HG02571 (cell line): Measurements from ENCODE around the gene LMO7.

Experiments
- ATAC-seq: cut with Tn5 transposase; IDR thresholded peaks from one replicate; pipeline ENCODE4 v1.9.1; 2021; ENCODE audit warnings: mild to moderate bottlenecking, moderate library complexity; ENCODE audit not compliant: unreplicated experiment

Gene LMO7

DNA sequence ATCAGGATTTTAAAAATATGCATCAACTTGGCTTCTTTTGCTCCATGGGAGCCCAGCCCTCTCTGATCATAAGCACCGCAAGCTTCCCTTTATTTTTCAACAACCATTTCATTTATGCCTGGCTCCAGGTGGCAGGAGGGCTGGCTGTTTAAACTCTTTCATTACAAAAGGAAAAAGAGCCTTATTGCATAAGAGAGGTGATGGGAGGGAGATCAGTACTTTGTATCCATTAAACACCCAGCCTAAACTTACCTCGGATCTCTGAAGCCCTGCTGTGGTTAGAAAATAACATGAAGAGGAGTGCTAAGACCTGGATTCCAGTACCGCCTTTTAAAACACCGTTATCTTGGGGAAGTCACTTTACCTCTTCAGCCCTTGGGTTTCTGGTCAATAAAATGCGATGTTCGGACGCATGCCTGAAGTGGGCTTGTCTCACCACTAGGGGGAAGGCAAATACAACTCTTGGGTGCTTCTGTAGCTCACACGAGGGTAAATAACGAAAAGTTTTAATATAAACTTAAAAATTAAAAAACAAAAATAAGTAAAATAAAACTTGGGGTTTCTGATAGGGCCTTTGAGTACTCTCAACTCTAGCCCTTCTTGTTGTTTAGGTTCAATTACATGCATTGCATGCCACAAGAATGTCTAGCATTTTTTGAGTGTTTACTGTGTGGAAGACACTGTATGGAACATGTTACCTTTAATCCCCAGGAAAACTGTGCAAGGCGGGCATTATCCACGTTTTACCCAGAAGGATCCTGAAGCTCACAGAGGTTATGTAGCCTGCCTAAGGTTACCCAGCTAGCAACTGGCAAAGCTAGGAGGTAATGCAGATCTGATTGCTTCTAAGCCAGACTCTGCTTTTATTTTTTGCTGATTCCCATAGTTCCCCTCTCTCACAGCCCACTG lies 240.3 kb downstream of the LMO7 start:
- peak; percentile 82 for ATAC-seq

GRCh38 chr13:75877071-75877470 lies 240.9 kb downstream of the LMO7 start:
- no peak for ATAC-seq

GRCh38 chr13:75879656-75880055 lies 243.5 kb downstream of the LMO7 start:
- ATAC-seq: no peak

DNA sequence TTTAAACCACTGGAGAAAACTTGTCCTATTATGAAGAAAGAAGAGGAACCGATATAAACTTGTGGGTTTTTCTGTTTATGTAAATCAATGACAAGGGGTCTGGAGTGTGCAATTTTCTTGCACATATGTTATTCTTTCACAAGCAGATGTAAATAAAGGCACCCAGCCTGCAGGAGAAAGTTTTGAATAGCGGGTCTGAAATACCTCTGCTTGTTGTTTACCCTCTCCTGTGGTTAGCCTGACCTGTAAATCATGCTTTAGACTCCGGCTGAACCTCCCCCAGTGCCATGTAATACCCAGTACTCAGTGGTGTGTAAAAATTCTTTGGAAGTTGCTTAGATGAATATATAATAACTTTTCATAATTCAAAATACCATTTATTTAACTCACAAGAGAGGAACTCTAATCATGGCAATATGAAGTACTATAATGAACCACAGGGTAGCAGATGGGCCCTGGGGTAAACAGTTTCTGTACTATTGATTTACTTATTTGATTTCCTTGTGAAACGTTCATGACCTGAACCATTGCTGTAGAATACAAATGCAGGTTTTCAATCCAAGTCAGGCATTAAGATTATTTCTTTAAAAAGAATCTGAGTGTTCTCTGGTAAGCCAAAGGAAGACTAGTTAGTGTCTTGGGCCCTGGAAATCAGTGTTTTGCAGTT lies 245.1 kb downstream of the LMO7 start:
- no peak for ATAC-seq

DNA sequence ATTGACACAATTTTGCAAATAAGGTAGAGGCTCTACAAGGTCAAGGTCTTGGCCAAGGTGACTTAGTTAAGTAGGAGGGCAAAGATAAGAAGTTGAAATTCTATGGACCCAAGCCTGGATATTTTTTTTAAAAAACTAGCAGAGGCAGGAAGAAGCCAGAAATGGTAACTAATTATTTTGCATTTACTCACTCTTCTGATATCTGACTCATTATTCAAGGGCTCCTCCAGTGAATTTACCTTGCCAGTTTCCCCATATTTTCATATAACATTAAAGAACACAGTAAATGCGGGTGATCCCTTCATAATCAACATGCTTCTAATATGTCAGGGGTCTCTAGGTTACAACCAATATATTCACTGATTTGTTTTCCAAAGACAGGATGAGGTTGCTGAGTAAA lies 246.1 kb downstream of the LMO7 start:
- no peak for ATAC-seq

GRCh38 chr13:75889427-75889826 lies 253.3 kb downstream of the LMO7 start:
- ATAC-seq: no peak

DNA sequence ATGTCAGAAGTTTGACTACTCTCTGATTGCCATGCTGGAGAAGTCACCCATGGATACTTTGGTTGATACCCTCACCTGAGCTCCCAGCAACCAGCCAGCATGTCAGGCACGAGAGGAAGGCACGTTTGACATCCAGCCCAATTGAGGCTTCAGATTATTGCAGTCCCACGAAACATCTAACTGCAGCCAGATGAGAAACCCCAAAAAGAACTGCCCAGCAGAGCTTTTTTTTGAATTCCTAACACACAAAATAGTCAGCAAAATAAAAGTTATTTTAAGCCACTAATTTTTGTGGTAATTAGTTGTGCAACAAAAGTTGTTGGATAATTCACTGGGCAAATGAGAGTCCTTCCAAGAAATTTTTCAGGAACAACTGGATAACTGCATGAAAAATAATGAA lies 259.0 kb downstream of the LMO7 start:
- ATAC-seq: no peak

DNA sequence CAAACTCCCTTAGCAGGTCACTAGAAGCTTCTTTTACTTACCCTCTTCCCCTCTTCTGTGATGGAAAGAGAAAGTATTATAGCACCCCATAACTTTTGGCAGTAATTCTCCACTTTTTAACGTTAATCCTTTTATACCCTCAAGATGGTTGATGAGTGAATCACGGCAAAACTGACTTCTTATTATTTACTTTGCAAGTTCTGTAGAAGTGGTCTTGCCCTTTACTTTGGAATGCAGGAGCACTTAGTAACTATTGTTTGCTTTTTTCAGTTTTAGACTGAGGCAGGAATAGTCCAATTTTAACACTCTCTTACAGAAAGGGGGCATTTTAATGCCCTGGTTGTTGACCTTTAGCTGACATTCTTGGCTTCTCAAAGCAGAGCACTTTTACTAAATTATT lies 260.1 kb downstream of the LMO7 start:
- no peak for ATAC-seq

- no peak for ATAC-seq
Observed at GRCh38 chr13:75897386-75897785, 261.3 kb downstream of the LMO7 start.

DNA sequence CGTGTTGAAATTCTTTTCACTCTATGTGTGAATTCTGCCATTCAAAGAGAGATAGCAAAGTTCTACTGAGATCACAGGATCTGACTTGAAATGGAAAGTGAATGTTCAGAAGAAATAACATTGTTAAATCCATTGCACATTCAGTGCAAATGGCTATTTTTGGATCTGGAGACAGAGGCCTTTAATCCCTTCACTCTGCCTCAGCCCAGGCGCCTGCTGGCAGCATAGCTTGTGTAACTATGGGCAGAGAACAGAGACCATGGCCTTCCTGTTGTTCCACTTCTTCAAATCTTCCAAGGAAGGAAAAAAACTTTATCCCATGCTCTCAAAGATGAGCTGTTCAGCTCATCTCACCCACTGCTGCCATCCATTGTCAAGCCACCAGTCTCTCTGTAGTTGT lies 265.4 kb downstream of the LMO7 start:
- ATAC-seq: no peak

GRCh38 chr13:75902166-75903104 lies 266.3 kb downstream of the LMO7 start:
- ATAC-seq: no peak

- ATAC-seq: no peak
Observed at GRCh38 chr13:75904012-75904411, 267.9 kb downstream of the LMO7 start.

- no peak for ATAC-seq
Observed at GRCh38 chr13:75906315-75906714, 270.2 kb downstream of the LMO7 start.

GRCh38 chr13:75907044-75907443 lies 270.9 kb downstream of the LMO7 start:
- ATAC-seq: no peak

- ATAC-seq: no peak
Observed at GRCh38 chr13:75908141-75908540, 272.0 kb downstream of the LMO7 start.
